ENCODE results near the gene NBEA.
"Not testable (repeated sequence)": the region's sequence is repeated elsewhere in the genome, so short reads cannot be mapped to it uniquely, and the experiment has no call there.

Gene NBEA

GRCh38 chr13:35599384-35599783 lies 657.3 kb downstream of the NBEA start:
- DNase-seq: no peak

- no peak for DNase-seq
Measured at GRCh38 chr13:35600137-35600536, 658.1 kb downstream of the NBEA start.

GRCh38 chr13:35603593-35604285 lies 661.7 kb downstream of the NBEA start:
- DNase-seq: no peak

- no peak for DNase-seq
Measured at GRCh38 chr13:35614666-35615065, 672.6 kb downstream of the NBEA start.

GRCh38 chr13:35617420-35617819 lies 675.4 kb downstream of the NBEA start:
- no peak for DNase-seq

GRCh38 chr13:35618565-35619083 lies 676.6 kb downstream of the NBEA start:
- no peak for DNase-seq

GRCh38 chr13:35621989-35622388 lies 679.9 kb downstream of the NBEA start:
- no peak for DNase-seq

GRCh38 chr13:35629026-35629425 lies 687.0 kb downstream of the NBEA start:
- no peak for DNase-seq

GRCh38 chr13:35630551-35631275 lies 688.6 kb downstream of the NBEA start:
- DNase-seq: peak; percentile 41

GRCh38 chr13:35631666-35632065 lies 689.6 kb downstream of the NBEA start:
- DNase-seq: no peak

GRCh38 chr13:35643625-35644024 lies 701.6 kb downstream of the NBEA start:
- DNase-seq: no peak

- no peak for DNase-seq
Measured at GRCh38 chr13:35646056-35646774, 704.1 kb downstream of the NBEA start.

GRCh38 chr13:35648201-35648600 lies 706.1 kb downstream of the NBEA start:
- DNase-seq: no peak

- no peak for DNase-seq
Measured at GRCh38 chr13:35649162-35649561, 707.1 kb downstream of the NBEA start.

GRCh38 chr13:35659796-35660195 lies 717.7 kb downstream of the NBEA start:
- no peak for DNase-seq

GRCh38 chr13:35664747-35665146 lies 722.7 kb downstream of the NBEA start:
- DNase-seq: no peak

- DNase-seq: no peak
Measured at GRCh38 chr13:35669321-35669720, 727.3 kb downstream of the NBEA start.

- DNase-seq: no peak
Measured at GRCh38 chr13:35672611-35673010, 730.5 kb downstream of the NBEA start.

- no peak for DNase-seq
Measured at GRCh38 chr13:35675651-35676050, 733.6 kb downstream of the NBEA start.

GRCh38 chr13:35677863-35678262 lies 735.8 kb downstream of the NBEA start:
- DNase-seq: not testable (repeated sequence)

- no peak for DNase-seq
Measured at GRCh38 chr13:35681685-35682084, 739.6 kb downstream of the NBEA start.

GRCh38 chr13:35684432-35684831 lies 742.4 kb downstream of the NBEA start:
- DNase-seq: no peak

GRCh38 chr13:35687336-35687735 lies 745.3 kb downstream of the NBEA start:
- no peak for DNase-seq

All from NCI-H526 treated with DMSO at 0.1 percent for 48 hours (cell line).